H9 (cell line): ENCODE results near the gene TPPP3. TPM values are rescaled to one million over a fixed set of nuclear protein-coding genes. Genes with fewer than 3 reads are reported as not detected.

ENCODE experiments used
- DNase-seq: peaks from one replicate; pipeline ENCODE4 v3.0.0-alpha.2; 2017
- H2AFZ ChIP-seq: one replicate; pipeline ENCODE4 v1.6.1; 2013; ENCODE audit warnings: mild to moderate bottlenecking, low read length, control low read depth, moderate library complexity
- H2AK5ac ChIP-seq: 2 replicates; pipeline ENCODE4 v1.6.1; 2013; ENCODE audit warnings: low read length, control low read depth, mixed read lengths; ENCODE audit not compliant: insufficient read length
- H2BK120ac ChIP-seq: one replicate; pipeline ENCODE4 v1.6.1; 2013; ENCODE audit warnings: low read depth, mild to moderate bottlenecking, low read length, control low read depth, inconsistent platforms; ENCODE audit not compliant: poor library complexity, severe bottlenecking
- H2BK12ac ChIP-seq: 2 replicates; pipeline ENCODE4 v1.6.1; 2013; ENCODE audit warnings: low read length, control low read depth, mixed read lengths, low read depth; ENCODE audit not compliant: insufficient read length
- H2BK15ac ChIP-seq: 2 replicates; pipeline ENCODE4 v1.6.1; 2013; ENCODE audit warnings: low read depth, low read length, control low read depth
- H2BK20ac ChIP-seq: one replicate; pipeline ENCODE4 v1.6.1; 2013; ENCODE audit warnings: low read depth, mild to moderate bottlenecking, low read length, control low read depth, inconsistent platforms; ENCODE audit not compliant: poor library complexity, severe bottlenecking
- H2BK5ac ChIP-seq: 2 replicates; pipeline ENCODE4 v1.6.1; 2013; ENCODE audit warnings: low read length, control low read depth, mixed read lengths; ENCODE audit not compliant: insufficient read length
- H3K14ac ChIP-seq: 2 replicates; pipeline ENCODE4 v1.6.1; 2013; ENCODE audit warnings: low read length, control low read depth; ENCODE audit not compliant: insufficient read depth
- H3K18ac ChIP-seq: 2 replicates; pipeline ENCODE4 v1.6.1; 2013; ENCODE audit warnings: low read depth, mild to moderate bottlenecking, mixed read lengths, low read length, control low read depth; ENCODE audit not compliant: insufficient read length
- H3K23ac ChIP-seq: 2 replicates; pipeline ENCODE4 v1.6.1; 2013; ENCODE audit warnings: low read length, control low read depth, mixed read lengths, low read depth; ENCODE audit not compliant: insufficient read length
- H3K23me2 ChIP-seq: 2 replicates; pipeline ENCODE4 v1.6.1; 2013; ENCODE audit warnings: low read depth, mild to moderate bottlenecking, mixed read lengths, low read length, control low read depth; ENCODE audit not compliant: insufficient read length, poor library complexity, severe bottlenecking
- H3K27ac ChIP-seq: 2 replicates; pipeline ENCODE4 v1.5.1; 2013; ENCODE audit warnings: low read length, control low read depth, mixed read lengths, low read depth; ENCODE audit not compliant: insufficient read length
- H3K27me3 ChIP-seq: 2 replicates; pipeline ENCODE4 v1.6.1; 2013; ENCODE audit warnings: low read length, control low read depth, inconsistent platforms; ENCODE audit not compliant: insufficient read depth
- H3K4ac ChIP-seq: 2 replicates; pipeline ENCODE4 v1.6.1; 2013; ENCODE audit warnings: low read depth, mild to moderate bottlenecking, control low read depth, inconsistent platforms, low read length, moderate library complexity
- H3K4me1 ChIP-seq: 2 replicates; pipeline ENCODE4 v1.6.1; 2013; ENCODE audit warnings: low read length, control low read depth, inconsistent platforms; ENCODE audit not compliant: insufficient read depth
- H3K4me2 ChIP-seq: 2 replicates; pipeline ENCODE4 v1.6.1; 2013; ENCODE audit warnings: low read length, control low read depth, mixed read lengths; ENCODE audit not compliant: insufficient read length, insufficient read depth
- H3K56ac ChIP-seq: 2 replicates; pipeline ENCODE4 v1.6.1; 2013; ENCODE audit warnings: low read depth, mild to moderate bottlenecking, mixed read lengths, low read length, control low read depth; ENCODE audit not compliant: insufficient read length
- H3K79me1 ChIP-seq: 2 replicates; pipeline ENCODE4 v1.6.1; 2013; ENCODE audit warnings: low read depth, mild to moderate bottlenecking, moderate library complexity, low read length, control low read depth, inconsistent platforms; ENCODE audit not compliant: insufficient read depth, poor library complexity, severe bottlenecking
- H3K79me2 ChIP-seq: 2 replicates; pipeline ENCODE4 v1.6.1; 2013; ENCODE audit warnings: low read length, control low read depth, inconsistent platforms; ENCODE audit not compliant: insufficient read depth
- H3K9ac ChIP-seq: 2 replicates; pipeline ENCODE4 v1.6.1; 2013; ENCODE audit warnings: low read length, control low read depth, mixed read lengths; ENCODE audit not compliant: insufficient read length; ENCODE audit errors: extremely low read depth
- H3K9me3 ChIP-seq: one replicate; pipeline ENCODE4 v1.6.1; 2013; ENCODE audit warnings: low read depth, low read length, inconsistent platforms; ENCODE audit not compliant: control insufficient read depth
- H3T11ph ChIP-seq: one replicate; pipeline ENCODE4 v1.6.1; 2013; ENCODE audit warnings: mild to moderate bottlenecking, low read length, control low read depth, inconsistent platforms
- H4K20me1 ChIP-seq: one replicate; pipeline ENCODE4 v1.6.1; 2013; ENCODE audit not compliant: control insufficient read depth, insufficient read length, insufficient read depth
- H4K5ac ChIP-seq: 2 replicates; pipeline ENCODE4 v1.6.1; 2013; ENCODE audit warnings: low read depth, mild to moderate bottlenecking, mixed read lengths, low read length, control low read depth; ENCODE audit not compliant: insufficient read length
- H4K8ac ChIP-seq: replicated peaks from 2 replicates; pipeline ENCODE4 v1.6.1; 2013; ENCODE audit warnings: low read length, control low read depth, mixed read lengths, low read depth; ENCODE audit not compliant: insufficient read length
- H4K91ac ChIP-seq: 2 replicates; pipeline ENCODE4 v1.6.1; 2013; ENCODE audit warnings: low read depth, mild to moderate bottlenecking, moderate library complexity, mixed read lengths, low read length, control low read depth; ENCODE audit not compliant: insufficient read length
- H3K27ac Mint-ChIP-seq, 3 experiments: 2 replicates in 2 of 3; 3 replicates in 1 of 3; pipeline ENCODE4 v1.8.0; 2020 to 2021; ENCODE audit warnings: mixed read lengths in 3 of 3, mild to moderate bottlenecking in 1 of 3, moderate library complexity in 1 of 3
- H3K27me3 Mint-ChIP-seq: 2 replicates; pipeline ENCODE4 v1.8.0; 2021; ENCODE audit warnings: low read depth, mild to moderate bottlenecking, moderate library complexity, mixed read lengths
- H3K36me3 Mint-ChIP-seq, 3 experiments: 2 replicates in 2 of 3; 3 replicates in 1 of 3; pipeline ENCODE4 v1.8.0; 2020 to 2021; ENCODE audit warnings: low read depth in 3 of 3, mixed read lengths in 3 of 3; ENCODE audit not compliant: insufficient read depth in 1 of 3
- H3K4me1 Mint-ChIP-seq, 2 experiments: 2 replicates each; pipeline ENCODE4 v1.8.0; 2020; ENCODE audit warnings: mixed read lengths in 2 of 2
- H3K4me3 Mint-ChIP-seq, 2 experiments: 2 replicates in 1 of 2; 3 replicates in 1 of 2; pipeline ENCODE4 v1.8.0; 2020 to 2021; ENCODE audit warnings: mild to moderate bottlenecking in 2 of 2, mixed read lengths in 2 of 2, moderate library complexity in 1 of 2
- H3K9me3 Mint-ChIP-seq, 2 experiments: 2 replicates in 1 of 2; 3 replicates in 1 of 2; pipeline ENCODE4 v1.8.0; 2020; ENCODE audit warnings: mild to moderate bottlenecking in 2 of 2, mixed read lengths in 2 of 2, moderate library complexity in 1 of 2
- CTCF ChIP-seq: fragments of 200-600 bp; sonication (generic); conservative IDR thresholded peaks from 3 replicates; pipeline ENCODE4 v1.8.0; 2021; ENCODE audit warnings: antibody characterized with exemption, mild to moderate bottlenecking
- WGBS: extraction: QIAGEN DNeasy Blood & Tissue Kit; methylation state at CpG from one replicate; pipeline ENCODE4 v1.1.7; 2013; ENCODE audit warnings: missing lambda C conversion rate, low lambda C conversion rate, mixed read lengths; ENCODE audit not compliant: insufficient read length; ENCODE audit errors: extremely low coverage; 5-methylcytosine and 5-hydroxymethylcytosine counted together
- total RNA-seq: library from RNA; stranded (reverse); gene quantifications from 2 replicates; pipeline ENCODE4 v1.2.1, GENCODE V29; 2021

The TPPP3 gene
- total RNA-seq, 1 experiment from 2014 or later: 0.79 TPM

- H3K4me1 Mint-ChIP-seq: peaks cover 73% of the 10 kb centered on the region in 2 experiments
- Histone ChIP-seq H2AK5ac (no peak overlapping the region), H3K27ac (no peak overlapping the region), H3K9me3 (no peaks in the 10 kb centered on the region), H3K4me2 (peak overlapping the region; percentile 67), H4K8ac (no peak overlapping the region), H4K5ac (no peak overlapping the region), H3K79me2 (no peaks in the 10 kb centered on the region; the same call in 1 of the 2 replicates), H3K18ac (no peak overlapping the region), H2BK5ac (no peak overlapping the region), H3K14ac (no peak overlapping the region), H3K56ac (no peak overlapping the region), H3K4ac (no peak overlapping the region), H2BK15ac (no peak overlapping the region), H3K4me1 (peaks cover 17% of the 10 kb centered on the region; the same call in 1 of the 2 replicates), H4K20me1 (no peaks in the 10 kb centered on the region), H3K79me1 (no peaks in the 10 kb centered on the region), H3K27me3 (no peaks in the 10 kb centered on the region; the same call in 1 of the 2 replicates), H3K23me2 (peaks cover 17% of the 10 kb centered on the region), H2BK20ac (no peak overlapping the region), H2BK12ac (no peak overlapping the region), H3T11ph (no peak overlapping the region), H3K23ac (no peak overlapping the region), H4K91ac (no peak overlapping the region), H2AFZ (no peak overlapping the region), H3K9ac (no peak overlapping the region), H2BK120ac (no peak overlapping the region)
- no peak for DNase-seq
- H3K4me3 Mint-ChIP-seq: peak overlapping the region; percentile 80 to 90
- peaks cover 0 to 3% (median 0%) of the 10 kb centered on the region in 3 experiments; a peak in 2 of 7 replicates for H3K36me3 Mint-ChIP-seq
- WGBS: no CpG with 5 or more reads among the region's 3 CpGs
- H3K27me3 Mint-ChIP-seq: peaks cover 16% of the 10 kb centered on the region
- peak overlapping the region in 1 of 3 experiments; percentile 52; a peak in 2 of 7 replicates for H3K27ac Mint-ChIP-seq
- H3K9me3 Mint-ChIP-seq: no peaks in the 10 kb centered on the region
- TF ChIP-seq CTCF: no peak
These were observed 35.9 kb upstream of the TPPP3 start for GRCh38 chr16:67429053-67429798.
